ENCODE results near the gene SPOCK2. TPM values are rescaled to one million over a fixed set of nuclear protein-coding genes. Genes with fewer than 3 reads are reported as not detected.

The SPOCK2 gene
- total RNA-seq (2022; extraction: Qiagen RNA extraction) = 0.18 to 0.47 TPM (median 0.37 TPM) in 5 replicates

GRCh38 chr10:72087969-72088888 is at the start of gene SPOCK2:
Gene SPOCK2, minus strand, starts transcription at chr10:72088551. Its CDS starts 223 bp downstream, at chr10:72088328.

Other genes starting within 250 kb of the SPOCK2 start
- 825 to 1,002 TPM (median 905 TPM) in 5 replicates for gene PSAP, start 237.3 kb downstream of the SPOCK2 start, total RNA-seq (2022; extraction: Qiagen RNA extraction)
- 34.1 to 43.0 TPM (median 35.6 TPM) in 5 replicates for gene CHST3, start 124.2 kb downstream of the SPOCK2 start, total RNA-seq (2022; extraction: Qiagen RNA extraction)
- gene ANAPC16, start 127.5 kb upstream of the SPOCK2 start, total RNA-seq (2022; extraction: Qiagen RNA extraction) = 68.8 to 89.8 TPM (median 84.4 TPM) in 5 replicates
- 28.6 to 42.6 TPM (median 33.3 TPM) in 5 replicates for gene ASCC1, start 127.7 kb upstream of the SPOCK2 start, total RNA-seq (2022; extraction: Qiagen RNA extraction)
- 153 to 259 TPM (median 239 TPM) in 5 replicates for gene DDIT4, start 185.4 kb upstream of the SPOCK2 start, total RNA-seq (2022; extraction: Qiagen RNA extraction)